VCaP (cell line): ENCODE measurements around the gene P3R3URF.
A peak's percentile ranks its signal among the peaks of the same experiment; 100 is the strongest.

Source experiments
- H3K27ac ChIP-seq: fragments of 450-650 bp; 2 replicates; pipeline ENCODE4 v1.5.1; 2017
- TF ChIP-seq, protein P1 (sequence below): fragments of 450-650 bp; conservative IDR thresholded peaks from 2 replicates; pipeline ENCODE4 v1.5.1; 2017; ENCODE audit warnings: mild to moderate bottlenecking, moderate library complexity

The P3R3URF gene

DNA sequence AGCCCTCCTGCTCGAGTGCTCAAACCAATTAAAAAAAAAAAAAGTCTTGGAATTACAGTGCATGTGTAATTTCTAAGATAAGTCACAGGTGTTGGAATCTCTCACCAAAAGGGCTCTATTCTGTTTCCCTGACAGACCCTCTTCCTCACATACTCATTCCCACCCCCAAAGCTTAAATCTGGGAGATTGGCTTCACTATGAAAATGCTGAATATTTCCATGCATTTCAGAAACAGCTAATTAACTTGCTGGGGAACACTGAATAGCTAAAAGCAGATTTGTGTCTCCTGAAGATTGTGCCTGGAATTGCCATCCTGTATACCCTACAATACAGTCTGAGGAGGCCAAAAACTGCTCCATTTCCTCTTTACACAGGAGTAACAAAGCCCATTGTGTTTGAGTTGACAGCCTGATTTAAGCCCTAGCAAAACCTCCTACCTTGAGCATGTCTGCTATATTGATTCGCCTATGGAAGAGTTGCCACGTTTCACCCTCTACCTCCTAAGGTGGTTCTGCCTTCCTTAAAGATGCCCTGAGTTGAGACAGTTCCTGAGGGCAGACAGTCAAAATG is 42.4 kb downstream of the P3R3URF start:
- peak overlapping the region; percentile 99 for H3K27ac ChIP-seq
- TF ChIP-seq, protein P1, sequence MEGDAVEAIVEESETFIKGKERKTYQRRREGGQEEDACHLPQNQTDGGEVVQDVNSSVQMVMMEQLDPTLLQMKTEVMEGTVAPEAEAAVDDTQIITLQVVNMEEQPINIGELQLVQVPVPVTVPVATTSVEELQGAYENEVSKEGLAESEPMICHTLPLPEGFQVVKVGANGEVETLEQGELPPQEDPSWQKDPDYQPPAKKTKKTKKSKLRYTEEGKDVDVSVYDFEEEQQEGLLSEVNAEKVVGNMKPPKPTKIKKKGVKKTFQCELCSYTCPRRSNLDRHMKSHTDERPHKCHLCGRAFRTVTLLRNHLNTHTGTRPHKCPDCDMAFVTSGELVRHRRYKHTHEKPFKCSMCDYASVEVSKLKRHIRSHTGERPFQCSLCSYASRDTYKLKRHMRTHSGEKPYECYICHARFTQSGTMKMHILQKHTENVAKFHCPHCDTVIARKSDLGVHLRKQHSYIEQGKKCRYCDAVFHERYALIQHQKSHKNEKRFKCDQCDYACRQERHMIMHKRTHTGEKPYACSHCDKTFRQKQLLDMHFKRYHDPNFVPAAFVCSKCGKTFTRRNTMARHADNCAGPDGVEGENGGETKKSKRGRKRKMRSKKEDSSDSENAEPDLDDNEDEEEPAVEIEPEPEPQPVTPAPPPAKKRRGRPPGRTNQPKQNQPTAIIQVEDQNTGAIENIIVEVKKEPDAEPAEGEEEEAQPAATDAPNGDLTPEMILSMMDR = no peak

DNA sequence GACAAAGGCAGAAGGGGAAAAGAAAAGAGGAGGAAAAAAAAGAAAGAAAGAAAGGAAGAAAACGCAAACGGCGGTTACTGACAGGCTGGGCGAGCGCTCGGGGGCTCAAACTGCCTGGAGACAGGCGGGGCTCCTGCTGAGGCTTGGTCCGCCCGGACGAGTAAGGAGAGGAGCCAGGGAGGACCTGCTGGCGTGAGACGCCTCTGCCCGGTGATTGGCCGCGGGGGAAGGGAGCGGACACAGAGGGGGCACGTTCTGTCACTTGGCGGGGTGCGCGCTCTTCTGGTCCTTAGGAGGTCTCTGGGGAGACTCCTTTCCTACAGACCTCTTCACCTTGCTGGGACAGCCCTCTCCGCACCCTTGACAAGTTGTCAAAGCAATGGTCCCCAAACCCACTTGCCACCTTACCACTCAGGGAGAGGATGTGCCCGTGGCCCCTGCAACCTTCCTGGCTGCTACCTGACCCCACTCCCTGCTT is 43.1 kb downstream of the P3R3URF start:
- TF ChIP-seq, protein P1 = no peak
- peak overlapping the region; percentile 99 for H3K27ac ChIP-seq

DNA sequence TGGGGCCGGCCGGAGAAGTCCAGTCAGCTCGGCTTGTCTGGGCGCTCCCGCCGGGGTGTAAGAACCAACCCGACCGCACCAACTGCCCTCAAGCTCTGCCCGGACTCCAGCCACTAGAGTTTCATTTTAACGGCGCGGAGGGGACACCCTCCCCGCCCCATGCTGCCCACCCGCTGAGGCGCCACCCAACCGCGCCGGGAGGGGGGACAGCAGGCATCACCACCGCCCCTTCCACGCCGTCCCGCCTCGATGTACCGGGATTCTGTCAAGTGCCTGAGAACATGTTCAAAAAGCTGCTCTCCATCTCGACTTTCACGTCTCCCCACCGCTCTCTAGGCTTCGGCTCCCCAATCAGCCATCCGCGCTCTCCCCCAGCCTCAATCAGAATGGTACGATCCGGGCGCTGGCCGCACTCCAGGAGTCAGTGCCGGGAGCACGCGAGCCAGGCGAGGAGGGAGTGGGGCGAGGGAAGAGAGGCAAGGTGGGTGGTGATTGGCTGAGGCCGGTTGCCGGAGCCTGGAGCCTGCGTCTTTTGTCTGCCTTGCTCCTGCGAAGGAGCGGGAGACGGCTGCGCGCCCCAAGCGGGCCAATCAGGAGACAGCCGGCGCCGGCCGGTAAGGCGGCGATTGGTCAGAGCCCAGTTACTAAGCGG is 43.6 kb downstream of the P3R3URF start, which contains the start of gene PIK3R3:
Gene PIK3R3, minus strand, starts transcription at position 101 of the 652 bp plus-strand sequence. CDS start 677 bp downstream, outside the sequence.
- TF ChIP-seq, protein P1 = no peak
- H3K27ac ChIP-seq = peak within 1 kb of the TSS; percentile 99

DNA sequence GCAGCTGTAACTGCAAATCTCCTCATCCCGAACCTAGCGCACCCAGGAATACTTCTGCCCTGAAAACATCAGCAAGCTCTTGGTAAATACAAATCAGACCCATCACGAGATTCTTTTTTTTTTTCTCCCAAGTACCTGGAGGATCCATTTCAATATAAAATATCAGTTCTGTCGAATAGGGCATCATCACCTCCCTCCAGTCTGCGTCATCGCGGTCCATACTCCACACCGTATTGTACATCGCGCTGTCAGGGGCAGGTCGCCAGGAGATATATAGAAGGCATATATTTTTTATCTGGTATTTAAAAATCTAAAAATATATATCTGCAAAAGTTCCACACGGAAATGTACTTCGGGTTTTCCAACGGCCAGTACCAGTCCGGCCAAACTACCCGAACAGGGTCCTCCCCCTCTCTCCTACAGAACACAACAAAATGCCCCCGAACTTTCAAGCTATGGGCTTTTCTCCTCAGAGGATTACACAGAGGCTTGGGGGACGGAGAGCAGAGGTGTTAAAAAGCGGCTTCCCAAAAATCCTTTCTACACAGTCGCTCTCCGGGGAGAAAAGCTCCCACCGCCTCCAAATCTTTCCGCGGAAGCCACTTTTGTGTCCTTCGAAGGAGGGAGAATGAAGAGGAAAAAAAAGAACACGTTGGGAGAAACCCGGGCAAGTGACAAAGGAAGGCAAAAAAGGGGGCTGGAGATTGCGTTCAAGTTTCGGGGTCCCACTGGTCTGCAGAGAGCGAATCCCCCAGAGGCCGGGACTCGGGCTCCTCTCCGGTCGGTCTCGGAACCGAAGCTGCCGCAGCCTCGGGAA is 44.4 kb downstream of the P3R3URF start:
- peak overlapping the region; percentile 99 for H3K27ac ChIP-seq
- TF ChIP-seq, protein P1 = no peak

DNA sequence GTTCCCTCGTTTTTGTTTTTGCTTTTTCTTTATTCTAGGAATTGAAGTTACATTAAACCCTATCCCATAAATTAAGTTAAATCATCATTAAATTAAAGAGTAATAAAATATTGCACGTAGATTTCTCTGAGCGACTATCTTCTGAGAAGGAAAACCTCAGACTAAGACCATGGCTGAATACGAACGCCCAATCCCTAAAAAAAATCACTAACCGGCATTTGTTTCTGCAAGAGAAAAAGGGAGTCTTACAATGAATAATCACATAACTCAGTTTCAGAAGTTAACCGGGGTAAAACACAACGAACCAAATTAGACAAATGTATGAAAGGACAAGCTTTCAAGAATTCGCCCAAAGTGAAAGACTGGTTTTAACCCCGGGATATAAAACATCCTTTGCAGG is 45.2 kb downstream of the P3R3URF start:
- TF ChIP-seq, protein P1 = no peak
- H3K27ac ChIP-seq = peak overlapping the region; percentile 99

DNA sequence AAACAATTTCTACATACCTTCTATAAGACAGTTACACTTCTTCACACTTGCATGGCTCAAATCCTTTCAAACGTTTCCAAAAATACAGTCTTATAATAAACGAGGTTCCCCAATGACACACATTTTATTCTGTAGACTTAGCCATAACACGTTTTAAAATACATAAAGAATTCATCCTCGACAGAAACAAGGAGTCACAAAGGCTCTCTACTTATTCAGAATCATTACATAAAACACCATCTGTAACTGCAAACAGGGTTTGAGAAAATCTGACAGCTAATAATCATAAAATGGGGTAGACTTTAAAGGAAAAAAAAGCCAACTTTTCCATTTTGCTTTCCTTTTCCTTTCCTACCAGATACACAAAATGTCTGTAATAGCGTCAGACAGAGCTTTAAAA is 45.7 kb downstream of the P3R3URF start:
- H3K27ac ChIP-seq = peak overlapping the region; percentile 99; the same call in 1 of the 2 replicates
- TF ChIP-seq, protein P1 = no peak

DNA sequence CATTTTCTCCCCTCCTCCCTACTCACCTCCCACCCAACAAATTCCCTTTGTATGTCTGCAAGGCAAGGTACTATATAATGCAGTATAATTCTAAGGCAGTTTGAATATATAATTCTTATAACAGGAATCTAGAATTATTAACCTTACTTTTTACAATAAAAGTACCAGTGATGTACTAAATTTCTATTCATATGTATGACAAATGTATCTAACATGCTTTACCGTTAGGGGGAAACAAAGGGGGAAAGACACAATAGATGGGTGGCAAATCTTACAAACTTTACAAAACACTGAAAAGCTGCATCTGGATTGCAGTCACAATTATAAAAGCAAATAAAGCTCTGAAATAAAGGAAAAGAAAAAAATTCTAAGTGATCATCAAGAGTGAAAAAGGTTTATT is 46.2 kb downstream of the P3R3URF start:
- H3K27ac ChIP-seq = peak overlapping the region; percentile 99; the same call in 1 of the 2 replicates
- TF ChIP-seq, protein P1 = no peak
